Astrocyte (in vitro differentiated cells and primary cell): ENCODE measurements around the gene CPPED1. TPM values are rescaled to one million over a fixed set of nuclear protein-coding genes. Genes with fewer than 3 reads are reported as not detected.

Experiments used
- DNase-seq: peaks from one replicate; pipeline ENCODE4 v3.0.0-alpha.2; 2010; ENCODE audit warnings: low read depth
- FAIRE-seq: peaks from 2 replicates; lab custom pipeline; 2011; peaks lifted over from hg19 to GRCh38; lab: Jason Lieb, UNC
- H2AFZ ChIP-seq: 2 replicates; pipeline ENCODE4 v1.6.0; 2012; ENCODE audit warnings: low read depth, low read length, inconsistent platforms
- H3K27ac ChIP-seq: 2 replicates; pipeline ENCODE4 v1.5.1; 2011; ENCODE audit warnings: low read depth, low read length, inconsistent platforms
- H3K27me3 ChIP-seq: 2 replicates; pipeline ENCODE4 v1.6.0; 2011; ENCODE audit warnings: low read length, inconsistent platforms; ENCODE audit not compliant: insufficient read depth
- H3K36me3 ChIP-seq: 2 replicates; pipeline ENCODE4 v1.5.1; 2011; ENCODE audit warnings: low read length, inconsistent platforms; ENCODE audit not compliant: insufficient read depth
- H3K4me1 ChIP-seq: 2 replicates; pipeline ENCODE4 v1.5.1; 2011; ENCODE audit warnings: low read length, inconsistent platforms; ENCODE audit not compliant: insufficient read depth
- H3K4me2 ChIP-seq: 2 replicates; pipeline ENCODE4 v1.6.0; 2012; ENCODE audit warnings: low read length, inconsistent platforms
- H3K4me3 ChIP-seq: 2 replicates; pipeline ENCODE4 v1.5.1; 2011; ENCODE audit warnings: low read depth, mild to moderate bottlenecking, low read length, inconsistent platforms; ENCODE audit not compliant: insufficient read depth
- H3K79me2 ChIP-seq: 2 replicates; pipeline ENCODE4 v1.6.0; 2012; ENCODE audit warnings: mild to moderate bottlenecking, low read length, inconsistent platforms; ENCODE audit not compliant: insufficient read depth
- H3K9ac ChIP-seq: 2 replicates; pipeline ENCODE4 v1.6.0; 2012; ENCODE audit warnings: mild to moderate bottlenecking, low read length, inconsistent platforms
- H3K9me3 ChIP-seq: 2 replicates; pipeline ENCODE4 v1.5.1; 2012; ENCODE audit warnings: low read depth, mild to moderate bottlenecking, low read length, inconsistent platforms; ENCODE audit not compliant: insufficient read depth
- H4K20me1 ChIP-seq: 2 replicates; pipeline ENCODE4 v1.6.0; 2012; ENCODE audit warnings: low read length, inconsistent platforms; ENCODE audit not compliant: insufficient read depth
- H3K27ac Mint-ChIP-seq: one replicate; pipeline ENCODE4 v1.8.0; 2021; ENCODE audit warnings: mild to moderate bottlenecking, mixed read lengths; ENCODE audit not compliant: unreplicated experiment
- H3K27me3 Mint-ChIP-seq: one replicate; pipeline ENCODE4 v1.8.0; 2021; ENCODE audit warnings: low read depth, mixed read lengths; ENCODE audit not compliant: unreplicated experiment
- H3K36me3 Mint-ChIP-seq: one replicate; pipeline ENCODE4 v1.8.0; 2021; ENCODE audit warnings: low read depth, mixed read lengths; ENCODE audit not compliant: unreplicated experiment
- H3K4me1 Mint-ChIP-seq: one replicate; pipeline ENCODE4 v1.8.0; 2021; ENCODE audit warnings: low read depth, mixed read lengths; ENCODE audit not compliant: unreplicated experiment
- H3K4me3 Mint-ChIP-seq: one replicate; pipeline ENCODE4 v1.8.0; 2021; ENCODE audit warnings: mild to moderate bottlenecking, moderate library complexity, mixed read lengths; ENCODE audit not compliant: unreplicated experiment
- H3K9me3 Mint-ChIP-seq: one replicate; pipeline ENCODE4 v1.8.0; 2021; ENCODE audit warnings: mild to moderate bottlenecking, mixed read lengths; ENCODE audit not compliant: unreplicated experiment
- CTCF ChIP-seq: IDR thresholded peaks from 2 replicates; pipeline ENCODE4 v1.5.1; 2011; ENCODE audit warnings: low read depth, mild to moderate bottlenecking, inconsistent platforms, low read length, moderate library complexity; ENCODE audit not compliant: insufficient read depth
- EZH2 ChIP-seq: IDR thresholded peaks from 2 replicates; pipeline ENCODE4 v1.6.1; 2012; ENCODE audit warnings: mild to moderate bottlenecking, low read length, inconsistent platforms; ENCODE audit not compliant: insufficient read depth
- total RNA-seq: library from RNA; stranded (reverse); gene quantifications from 2 replicates; pipeline ENCODE4 v1.2.1, GENCODE V29; 2021

Gene CPPED1
- total RNA-seq, 1 donor from 2014 or later = 28.5 TPM

- no peak for FAIRE-seq
- no peak overlapping the region for H3K27ac ChIP-seq
- DNase-seq = no peak
- peaks cover 2% of the 10 kb centered on the region for H3K4me1 Mint-ChIP-seq
- TF ChIP-seq EZH2 (no peak), CTCF (no peak)
- H3K9me3 Mint-ChIP-seq = no peaks in the 10 kb centered on the region
- H3K4me1 ChIP-seq = peaks cover 2% of the 10 kb centered on the region
- no peak overlapping the region for H3K4me3 Mint-ChIP-seq
- H3K36me3 ChIP-seq = no peaks in the 10 kb centered on the region
- H3K36me3 Mint-ChIP-seq = no peaks in the 10 kb centered on the region
- H3K9me3 ChIP-seq = no peaks in the 10 kb centered on the region
- no peak overlapping the region for H2AFZ ChIP-seq
- peaks cover 6% of the 10 kb centered on the region for H3K27me3 Mint-ChIP-seq
- H3K27me3 ChIP-seq = no peaks in the 10 kb centered on the region
- no peaks in the 10 kb centered on the region for H3K79me2 ChIP-seq
- H3K4me3 ChIP-seq = no peak overlapping the region
- no peak overlapping the region for H3K9ac ChIP-seq
- no peak overlapping the region for H3K27ac Mint-ChIP-seq
- no peak overlapping the region for H3K4me2 ChIP-seq
- no peaks in the 10 kb centered on the region for H4K20me1 ChIP-seq
Observed at GRCh38 chr16:12625716-12626115, 178.0 kb downstream of the CPPED1 start.

GRCh38 chr16:12625068-12625467 is 178.6 kb downstream of the CPPED1 start:
- peaks cover 2% of the 10 kb centered on the region for H3K4me1 ChIP-seq
- no peak for FAIRE-seq

More at GRCh38 chr16:12625068-12625467, 178.6 kb downstream of the CPPED1 start:
- no peak for TF ChIP-seq CTCF
- TF ChIP-seq EZH2 = no peak
- Histone ChIP-seq H3K9me3 (no peaks in the 10 kb centered on the region), H3K79me2 (no peaks in the 10 kb centered on the region), H3K27me3 (no peaks in the 10 kb centered on the region), H3K4me3 (no peak overlapping the region), H3K27ac (no peak overlapping the region), H3K9ac (no peak overlapping the region), H4K20me1 (no peaks in the 10 kb centered on the region), H3K4me2 (no peak overlapping the region), H3K36me3 (no peaks in the 10 kb centered on the region), H2AFZ (no peak overlapping the region)
- no peak overlapping the region for H3K27ac Mint-ChIP-seq
- H3K4me1 Mint-ChIP-seq = peaks cover 2% of the 10 kb centered on the region
- H3K36me3 Mint-ChIP-seq = no peaks in the 10 kb centered on the region
- no peaks in the 10 kb centered on the region for H3K9me3 Mint-ChIP-seq
- DNase-seq = no peak
- no peak overlapping the region for H3K4me3 Mint-ChIP-seq
- peaks cover 6% of the 10 kb centered on the region for H3K27me3 Mint-ChIP-seq
